OCI-LY7 (cell line): ENCODE results near the gene CFL2. TPM values are rescaled to one million over a fixed set of nuclear protein-coding genes. Genes with fewer than 3 reads are reported as not detected.

Experiments used
- BruUV-seq: library from RNA; stranded (reverse); fragments of 400-500 nt; replicated peaks from 2 replicates; lab custom pipeline; 2021; lab: Mats Ljungman, UMichigan
- CTCF ChIA-PET: fragments of 300-600 bp; sonication (Branson Sonifier 250); formaldehyde crosslinking; loops from one replicate; lab custom pipeline; 2022; ENCODE audit warnings: antibody characterized with exemption; ENCODE audit not compliant: unreplicated experiment; lab: Charles Lee
- POLR2A ChIA-PET: fragments of 300-600 bp; sonication (Branson Sonifier 250); formaldehyde crosslinking; loops from one replicate; lab custom pipeline; 2022; ENCODE audit warnings: antibody characterized with exemption; lab: Charles Lee
- DNase-seq: peaks from one replicate; pipeline ENCODE4 v3.0.0-alpha.2; 2015; ENCODE audit warnings: low spot score
- H2AFZ ChIP-seq: fragments of 200-600 bp; sonication (generic), shearing (Covaris generic); 2 replicates; pipeline ENCODE4 v1.6.1; 2014; ENCODE audit warnings: mild to moderate bottlenecking, antibody characterized with exemption, low read length, moderate library complexity
- H3K27ac ChIP-seq: fragments of 200-600 bp; sonication (generic); 2 replicates; pipeline ENCODE4 v1.5.1; 2014; ENCODE audit warnings: mixed run types, low read depth, mild to moderate bottlenecking, moderate library complexity, low read length, inconsistent platforms; ENCODE audit not compliant: poor library complexity, severe bottlenecking
- H3K36me3 ChIP-seq: fragments of 200-600 bp; sonication (generic); 2 replicates; pipeline ENCODE4 v1.6.1; 2014; ENCODE audit warnings: mild to moderate bottlenecking, antibody characterized with exemption, low read length, moderate library complexity, mixed read lengths; ENCODE audit not compliant: insufficient read depth
- H3K4me1 ChIP-seq: fragments of 200-600 bp; sonication (generic); 2 replicates; pipeline ENCODE4 v1.5.1; 2014; ENCODE audit warnings: mild to moderate bottlenecking, low read length; ENCODE audit not compliant: insufficient read depth, poor library complexity, severe bottlenecking
- H3K4me2 ChIP-seq: fragments of 200-600 bp; sonication (generic); 2 replicates; pipeline ENCODE4 v1.6.1; 2014; ENCODE audit warnings: mild to moderate bottlenecking, low read length
- H3K4me3 ChIP-seq: fragments of 200-600 bp; sonication (generic); 2 replicates; pipeline ENCODE4 v1.5.1; 2014; ENCODE audit warnings: mild to moderate bottlenecking, low read depth, low read length; ENCODE audit not compliant: poor library complexity, severe bottlenecking
- H3K79me2 ChIP-seq: fragments of 200-600 bp; sonication (generic); 2 replicates; pipeline ENCODE4 v1.6.1; 2016; ENCODE audit warnings: low read depth, mild to moderate bottlenecking, low read length, moderate library complexity, mixed read lengths; ENCODE audit not compliant: insufficient read depth
- H3K9me2 ChIP-seq: fragments of 200-600 bp; sonication (generic); 2 replicates; pipeline ENCODE4 v1.6.1; 2016; ENCODE audit warnings: mild to moderate bottlenecking, low read length, mixed read lengths; ENCODE audit not compliant: insufficient read depth
- H3K9me3 ChIP-seq: fragments of 200-600 bp; sonication (generic); 2 replicates; pipeline ENCODE4 v1.6.1; 2014; ENCODE audit warnings: mild to moderate bottlenecking, mixed run types, low read length, mixed read lengths
- H4K20me1 ChIP-seq: fragments of 200-600 bp; sonication (generic); 2 replicates; pipeline ENCODE4 v1.6.1; 2014; ENCODE audit warnings: mild to moderate bottlenecking, antibody characterized with exemption, low read length, moderate library complexity, mixed read lengths; ENCODE audit not compliant: insufficient read depth
- CTCF ChIP-seq: fragments of 200-600 bp; sonication (generic); conservative IDR thresholded peaks from 2 replicates; pipeline ENCODE4 v1.5.1; 2014; ENCODE audit warnings: mild to moderate bottlenecking, antibody characterized with exemption, low read length, moderate library complexity, mixed read lengths
- EZH2phosphoT487 ChIP-seq: fragments of 200-600 bp; sonication (generic); IDR thresholded peaks from 2 replicates; pipeline ENCODE4 v1.6.1; 2018; ENCODE audit warnings: low read depth, borderline replicate concordance, mild to moderate bottlenecking, mixed run types, antibody characterized with exemption, low read length, moderate library complexity, mixed read lengths
- intact Hi-C: fragments of 100-400 bp; cut with micrococcal nuclease; formaldehyde crosslinking; loops from one replicate; pipeline ENCODE4 v1.10.0; 2022; ENCODE audit not compliant: unreplicated experiment
- total RNA-seq, 2 experiments: library from RNA; depleted of rRNA in 1 of 2; stranded (reverse); fragments of >200 nt in 1 of 2; shearing (Covaris generic) in 1 of 2; gene quantifications; 2 replicates each; pipeline ENCODE4 v1.2.3, GENCODE V29; 2014 to 2022

CFL2 gene
- total RNA-seq, 2 experiments from 2014 or later: 7.1 to 24.7 TPM

DNA sequence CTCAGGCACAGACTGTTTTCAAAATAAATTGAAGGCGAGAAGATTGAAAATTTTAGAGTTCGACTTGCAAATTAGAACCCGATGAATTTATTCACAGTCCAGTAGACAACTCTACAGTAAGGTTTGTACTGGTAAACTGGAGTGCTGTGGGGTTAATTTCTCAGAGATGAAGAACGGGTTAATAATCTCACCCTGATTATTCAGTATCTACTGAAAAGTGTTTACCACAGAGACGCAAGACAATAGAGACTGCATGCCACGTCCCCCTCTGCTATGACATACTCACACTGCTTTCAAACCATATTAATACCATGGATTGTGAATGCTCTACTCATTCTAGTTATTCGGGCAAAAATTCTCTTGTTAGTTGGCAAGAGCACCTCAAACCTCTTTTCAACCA lies 36.1 kb downstream of the CFL2 start:
- no peaks in the 10 kb centered on the region for H4K20me1 ChIP-seq
- H3K9me3 ChIP-seq: no peaks in the 10 kb centered on the region
- H3K9me2 ChIP-seq: no peaks in the 10 kb centered on the region
- no peak overlapping the region for H3K4me2 ChIP-seq
- DNase-seq: no peak
- BruUV-seq: no TSS peak
- H3K27ac ChIP-seq: no peak overlapping the region
- H2AFZ ChIP-seq: 0 out of 2 replicates have a peak overlapping the region, but pooled peaks have one; percentile 24
- intact Hi-C loops: no loop called here
- ChIA-PET POLR2A (interaction anchor here (0.6 kb wide), 1 partner anchor 628 kb away, joined by 4 read pairs; no protein-coding TSS in a partner anchor), CTCF (no interaction called here)
- H3K4me3 ChIP-seq: no peak overlapping the region
- TF ChIP-seq CTCF (no peak), EZH2phosphoT487 (no peak)
- H3K79me2 ChIP-seq: no peaks in the 10 kb centered on the region
- H3K36me3 ChIP-seq: no peaks in the 10 kb centered on the region
- H3K4me1 ChIP-seq: peaks cover 9% of the 10 kb centered on the region

- Histone ChIP-seq H3K4me3 (no peak overlapping the region), H3K9me2 (no peaks in the 10 kb centered on the region), H3K4me1 (peaks cover 5% of the 10 kb centered on the region), H4K20me1 (no peaks in the 10 kb centered on the region), H2AFZ (0 out of 2 replicates have a peak overlapping the region, but pooled peaks have one; percentile 27), H3K27ac (no peak overlapping the region), H3K9me3 (no peaks in the 10 kb centered on the region), H3K79me2 (no peaks in the 10 kb centered on the region), H3K4me2 (no peak overlapping the region), H3K36me3 (no peaks in the 10 kb centered on the region)
- BruUV-seq: no TSS peak
- TF ChIP-seq EZH2phosphoT487 (no peak), CTCF (no peak)
- CTCF ChIA-PET: no interaction called here
- intact Hi-C loops: no loop called here
- POLR2A ChIA-PET: interaction anchor here (0.6 to 1.4 kb wide), 6 partner anchors 7 to 262 kb away, joined by 3 to 5 read pairs (median 4); no protein-coding TSS in a partner anchor
- no peak for DNase-seq
Measured at GRCh38 chr14:34676516-34677211, 37.7 kb downstream of the CFL2 start.

DNA sequence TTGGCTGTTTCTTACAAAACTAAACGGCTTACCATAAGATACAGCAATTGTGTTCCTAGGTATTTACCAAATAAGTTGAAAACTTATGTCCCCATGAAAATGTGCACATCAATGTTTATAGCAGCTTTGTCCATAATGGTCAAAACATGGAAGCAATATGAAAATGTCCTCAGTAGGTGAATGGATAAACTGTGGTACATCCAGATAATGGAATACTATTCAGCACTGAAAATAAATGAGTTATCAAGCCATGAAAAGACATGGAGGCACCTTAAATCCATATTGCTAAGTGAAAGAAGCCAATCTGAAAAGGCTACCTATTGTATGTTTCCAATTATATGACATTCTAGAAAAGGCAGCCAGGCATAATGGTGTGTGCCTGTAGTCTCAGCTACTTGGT lies 40.7 kb downstream of the CFL2 start:
- intact Hi-C loops: loop anchor here (5.0 kb wide), 4 partner anchors 199 to 739 kb away; partner anchors contain the start of gene SRP54
- POLR2A ChIA-PET: interaction anchor here (0.5 to 0.7 kb wide), 4 partner anchors 126 to 744 kb away, joined by 3 to 5 read pairs (median 3); no protein-coding TSS in a partner anchor

More for the DNA sequence above, 40.7 kb downstream of the CFL2 start:
- CTCF ChIA-PET: no interaction called here
- Histone ChIP-seq H3K4me3 (no peak overlapping the region), H3K9me3 (no peaks in the 10 kb centered on the region), H2AFZ (no peak overlapping the region), H3K79me2 (no peaks in the 10 kb centered on the region), H3K27ac (no peak overlapping the region), H3K36me3 (no peaks in the 10 kb centered on the region), H4K20me1 (no peaks in the 10 kb centered on the region), H3K9me2 (no peaks in the 10 kb centered on the region), H3K4me1 (peaks cover 24% of the 10 kb centered on the region), H3K4me2 (no peak overlapping the region)
- no peak for DNase-seq
- no TSS peak for BruUV-seq
- no peak for TF ChIP-seq EZH2phosphoT487
